Body of pancreas (tissue), 4 donors: ENCODE data around the gene STEEP1. TPM values are rescaled to one million over a fixed set of nuclear protein-coding genes. Genes with fewer than 3 reads are reported as not detected.

Experiments used
- ATAC-seq: fragments of 150-250 bp; one replicate; pipeline ENCODE4 v1.9.1; 2016
- DNase-seq, 4 donors: peaks; one replicate each; pipeline ENCODE4 v3.0.0-alpha.2; 2019
- H3K27ac ChIP-seq, 4 donors: fragments of 200-600 bp; sonication (generic); 1 replicate in 3 of 4; 2 replicates in 1 of 4; pipeline versions ENCODE4 v1.5.1 to v1.6.1; 2016 to 2019; ENCODE audit warnings: mild to moderate bottlenecking in 1 of 4, mixed read lengths in 1 of 4, moderate library complexity in 1 of 4
- H3K27me3 ChIP-seq, 2 donors: fragments of 200-600 bp; sonication (generic); one replicate each; pipeline ENCODE4 v1.6.0; 2016; ENCODE audit warnings: mild to moderate bottlenecking in 1 of 2
- H3K36me3 ChIP-seq, 2 donors: fragments of 200-600 bp; sonication (generic); replicated peaks in 1 of 2; 2 replicates each; pipeline ENCODE4 v1.5.1; 2016; ENCODE audit warnings: low read depth in 2 of 2; ENCODE audit not compliant: insufficient read depth in 1 of 2
- H3K4me1 ChIP-seq: fragments of 200-600 bp; sonication (generic); one replicate; pipeline ENCODE4 v1.6.0; 2016
- H3K4me3 ChIP-seq, 2 donors: fragments of 200-600 bp; sonication (generic); 1 replicate in 1 of 2; 2 replicates in 1 of 2; pipeline ENCODE4 v1.5.1; 2016 to 2019
- H3K9me3 ChIP-seq, 3 donors: fragments of 200-600 bp; sonication (generic); 1 replicate in 2 of 3; 2 replicates in 1 of 3; pipeline ENCODE4 v1.5.1; 2016
- CTCF ChIP-seq, 7 experiments: fragments of 450-650 bp in 4 of 7; fragments of 200-600 bp in 3 of 7; sonication (generic) in 3 of 7; IDR thresholded peaks; one replicate each; pipeline ENCODE4 v1.5.1; 2016 to 2019; ENCODE audit warnings: antibody characterized with exemption in 7 of 7
- POLR2A ChIP-seq, 3 donors: fragments of 450-650 bp; IDR thresholded peaks; one replicate each; pipeline ENCODE4 v1.6.1; 2016; ENCODE audit warnings: antibody characterized with exemption in 3 of 3, mild to moderate bottlenecking in 2 of 3
- WGBS, 2 donors: methylation state at CpG; one replicate each; pipeline ENCODE4 v1.1.5; 2017; 5-methylcytosine and 5-hydroxymethylcytosine counted together
- intact Hi-C: fragments of 100-400 bp; cut with DNase I; formaldehyde crosslinking; loops from one replicate; pipeline ENCODE4 v1.15.1; 2023
- total RNA-seq, 2 donors: library from RNA; depleted of rRNA; stranded (reverse); fragments of >200 nt; gene quantifications; one replicate each; pipeline ENCODE4 v1.1.0, GENCODE V29; 2016

Gene STEEP1
- 10 to 100 TPM in 1 of 2 donors, 1 to 10 TPM in 1; 8.2 to 17.4 TPM for total RNA-seq

- intact Hi-C loops: no loop called here
- peak within 1 kb of the TSS in 3 of 4 donors; percentile 19 to 75 (median 65) for H3K27ac ChIP-seq
- H3K36me3 ChIP-seq: no peaks in the 10 kb centered on the region
- peaks cover 6% of the 10 kb centered on the region for H3K4me1 ChIP-seq
- H3K27me3 ChIP-seq: no peaks in the 10 kb centered on the region
- H3K9me3 ChIP-seq: no peaks in the 10 kb centered on the region
- WGBS, 2 donors: 1 to 5% methylated on average over 7 to 20 of the region's 27 CpGs
- peak; percentile 99 for ATAC-seq
- H3K4me3 ChIP-seq: peak within 1 kb of the TSS; percentile 7 to 34
- no peak for TF ChIP-seq CTCF (IDR thresholded peaks at IDR 0.05)
- TF ChIP-seq POLR2A (IDR thresholded peaks at IDR 0.05): peak in 2 of 3 donors; percentile 54 to 56
- DNase-seq: peak; percentile 89 to 94 (median 90)
Measured at GRCh38 chrX:119565107-119565663, at the start of gene STEEP1. TSS of gene STEEP1 (minus strand) at chrX:119565409. CDS start at chrX:119565355, 54 bp downstream.

- Histone ChIP-seq H3K4me3 (no peak overlapping the region), H3K9me3 (no peaks in the 10 kb centered on the region), H3K27ac (no peak overlapping the region), H3K4me1 (no peaks in the 10 kb centered on the region), H3K27me3 (no peaks in the 10 kb centered on the region), H3K36me3 (no peaks in the 10 kb centered on the region)
- ATAC-seq: no peak
- TF ChIP-seq POLR2A (IDR thresholded peaks at IDR 0.05) (no peak), CTCF (IDR thresholded peaks at IDR 0.05) (no peak)
- no peak for DNase-seq
- intact Hi-C loops: loop anchor here (10.0 kb wide), 1 partner anchor 120 kb away; no protein-coding TSS in a partner anchor
- WGBS, 2 donors: 69 to 88% methylated on average over 11 to 13 of the region's 13 CpGs
Measured at GRCh38 chrX:119614776-119615175, 49.6 kb upstream of the STEEP1 start.

- DNase-seq (no peak), ATAC-seq (no peak)
- Histone ChIP-seq H3K36me3 (no peaks in the 10 kb centered on the region), H3K27ac (peak overlapping the region; percentile 77 to 93 (median 82)), H3K4me1 (no peaks in the 10 kb centered on the region), H3K27me3 (no peaks in the 10 kb centered on the region), H3K9me3 (no peaks in the 10 kb centered on the region), H3K4me3 (no peak overlapping the region)
- TF ChIP-seq CTCF (IDR thresholded peaks at IDR 0.05): no peak
- no peak for TF ChIP-seq POLR2A (IDR thresholded peaks at IDR 0.05)
- WGBS, 2 donors: 6 to 21% methylated on average over 7 of the region's 7 CpGs
- intact Hi-C loops: no loop called here
Measured at GRCh38 chrX:119607018-119607389, 41.8 kb upstream of the STEEP1 start.

- DNase-seq: peak; percentile 92 to 95 (median 94)
- intact Hi-C loops: no loop called here
Measured at GRCh38 chrX:119606280-119607017, 41.2 kb upstream of the STEEP1 start, which contains the start of gene NKRF. TSS of gene NKRF (minus strand) at chrX:119606424.

More at GRCh38 chrX:119606280-119607017, 41.2 kb upstream of the STEEP1 start, which contains the start of gene NKRF:
- Histone ChIP-seq H3K27ac (peak within 1 kb of the TSS; percentile 77 to 93 (median 82)), H3K4me3 (peak within 1 kb of the TSS; percentile 41 to 51), H3K4me1 (no peaks in the 10 kb centered on the region), H3K9me3 (no peaks in the 10 kb centered on the region), H3K27me3 (no peaks in the 10 kb centered on the region), H3K36me3 (no peaks in the 10 kb centered on the region)
- TF ChIP-seq CTCF (IDR thresholded peaks at IDR 0.05): no peak
- peak; percentile 34 to 86 (median 78) for TF ChIP-seq POLR2A (IDR thresholded peaks at IDR 0.05)
- WGBS, 2 donors: 0% methylated on average over 29 to 46 of the region's 46 CpGs
- ATAC-seq: peak; percentile 97
